Panc1 (cell line): Measurements from ENCODE around the gene MAP4K4. TPM values are rescaled to one million over a fixed set of nuclear protein-coding genes. Genes with fewer than 3 reads are reported as not detected.

Experiments used
- ATAC-seq: fragments of 200-7000 bp; cut with Tn5 transposase; 2 replicates; pipeline ENCODE4 v1.9.1; 2020; ENCODE audit warnings: mild to moderate bottlenecking, moderate library complexity
- BruUV-seq: library from RNA; stranded (reverse); fragments of 400-500 nt; replicated peaks from 2 replicates; lab custom pipeline; 2021; lab: Mats Ljungman, UMichigan
- CTCF ChIA-PET: fragments of 300-600 bp; sonication (Branson Sonifier 250); formaldehyde crosslinking; loops from one replicate; lab custom pipeline; 2022; ENCODE audit warnings: antibody characterized with exemption; lab: Charles Lee
- POLR2A ChIA-PET: fragments of 300-600 bp; sonication (Branson Sonifier 250); formaldehyde crosslinking; loops from one replicate; lab custom pipeline; 2022; ENCODE audit warnings: antibody characterized with exemption; lab: Charles Lee
- DNase-seq: peaks from one replicate; pipeline ENCODE4 v3.0.0-alpha.2; 2010; ENCODE audit warnings: low read depth, low spot score
- H3K27ac ChIP-seq: 2 replicates; pipeline ENCODE4 v1.5.1; 2011; ENCODE audit warnings: mild to moderate bottlenecking, low read length, inconsistent platforms
- H3K27me3 ChIP-seq: fragments of 200-500 bp; sonication (Bioruptor generic); 2 replicates; pipeline ENCODE4 v1.6.0; 2014; ENCODE audit warnings: low read length, inconsistent platforms; ENCODE audit not compliant: control insufficient read depth, insufficient read depth
- H3K36me3 ChIP-seq: fragments of 200-500 bp; sonication (Bioruptor generic); 2 replicates; pipeline ENCODE4 v1.5.1; 2014; ENCODE audit warnings: inconsistent platforms, mild to moderate bottlenecking, low read length, moderate library complexity; ENCODE audit not compliant: control insufficient read depth, insufficient read depth
- H3K4me1 ChIP-seq: 2 replicates; pipeline ENCODE4 v1.5.1; 2011; ENCODE audit warnings: inconsistent platforms, mild to moderate bottlenecking, low read length, moderate library complexity; ENCODE audit not compliant: control insufficient read depth, insufficient read depth
- H3K4me3 ChIP-seq, 2 experiments: 2 replicates each; pipeline ENCODE4 v1.5.1; 2011 to 2012; ENCODE audit warnings: low read depth in 2 of 2, low read length in 2 of 2, mild to moderate bottlenecking in 2 of 2, inconsistent platforms in 1 of 2, moderate library complexity in 1 of 2
- H3K9me3 ChIP-seq: fragments of 200-500 bp; sonication (Bioruptor generic); 2 replicates; pipeline ENCODE4 v1.5.1; 2014; ENCODE audit warnings: low read depth, mild to moderate bottlenecking, inconsistent platforms, low read length, moderate library complexity; ENCODE audit not compliant: control insufficient read depth, insufficient read depth
- CTCF ChIP-seq: fragments of 450-650 bp; IDR thresholded peaks from 2 replicates; pipeline ENCODE4 v1.5.1; 2017; ENCODE audit warnings: mild to moderate bottlenecking
- POLR2AphosphoS5 ChIP-seq: IDR thresholded peaks from 2 replicates; pipeline ENCODE4 v1.6.1; 2012; ENCODE audit warnings: mild to moderate bottlenecking, low read depth, low read length, moderate library complexity
- REST ChIP-seq, 2 experiments: IDR thresholded peaks; 2 replicates each; pipeline ENCODE4 v1.6.1; 2011 to 2012; ENCODE audit warnings: low read depth in 2 of 2, control low read depth in 1 of 2, low read length in 1 of 2, mild to moderate bottlenecking in 1 of 2, moderate library complexity in 1 of 2; ENCODE audit not compliant: insufficient read depth in 1 of 2
- SIN3A ChIP-seq: IDR thresholded peaks from 2 replicates; pipeline ENCODE4 v1.6.1; 2012; ENCODE audit warnings: low read depth, mild to moderate bottlenecking, low read length, moderate library complexity, borderline replicate concordance; ENCODE audit not compliant: insufficient read depth
- TCF7L2 ChIP-seq: IDR thresholded peaks from 2 replicates; pipeline ENCODE4 v1.6.1; 2011; ENCODE audit warnings: mild to moderate bottlenecking, low read depth, low read length, inconsistent platforms
- in situ Hi-C: cut with HindIII; loops from 2 replicates; pipeline ENCODE4 v1.10.0; 2016; ENCODE audit warnings: low sequenced_read_pairs, low pct_unique_long_range_greater_than_20kb
- intact Hi-C: fragments of 100-400 bp; cut with micrococcal nuclease; formaldehyde crosslinking; loops from one replicate; pipeline ENCODE4 v1.10.0; 2022; ENCODE audit not compliant: unreplicated experiment
- total RNA-seq: library from RNA; stranded (reverse); gene quantifications from one replicate; pipeline ENCODE4 v1.2.1, GENCODE V29; 2021; ENCODE audit not compliant: unreplicated experiment

The MAP4K4 gene
- total RNA-seq, 1 experiment from 2014 or later = 68.5 TPM

- in situ Hi-C loops = no loop called here
- Histone ChIP-seq H3K4me3 (no peak overlapping the region), H3K4me1 (peaks cover 3% of the 10 kb centered on the region; the same call in 1 of the 2 replicates), H3K36me3 (no peaks in the 10 kb centered on the region), H3K27ac (no peak overlapping the region), H3K27me3 (no peaks in the 10 kb centered on the region), H3K9me3 (no peaks in the 10 kb centered on the region)
- intact Hi-C loops = loop anchor here (10.0 kb wide), 1 partner anchor 133 kb away; no protein-coding TSS in a partner anchor
- TF ChIP-seq SIN3A (no peak), TCF7L2 (no peak), POLR2AphosphoS5 (no peak), REST (IDR thresholded peaks at IDR 0.05; ENCODE audit: insufficient read depth in 1 of 2, low read depth in 2 of 2, low read length in 1 of 2) (no peak), CTCF (no peak)
- POLR2A ChIA-PET = no interaction called here
- no peak for ATAC-seq
- CTCF ChIA-PET = no interaction called here
- DNase-seq = no peak
- BruUV-seq = no TSS peak
Measured at GRCh38 chr2:101692041-101692440, 5.5 kb upstream of the MAP4K4 start.

GRCh38 chr2:101692766-101693165 lies 4.7 kb upstream of the MAP4K4 start:
- TF ChIP-seq REST (IDR thresholded peaks at IDR 0.05; ENCODE audit: insufficient read depth in 1 of 2, low read depth in 2 of 2, low read length in 1 of 2) = no peak
- TF ChIP-seq TCF7L2 = no peak
- TF ChIP-seq SIN3A = no peak
- TF ChIP-seq POLR2AphosphoS5 = no peak
- no peak for TF ChIP-seq CTCF
- in situ Hi-C loops = no loop called here
- ChIA-PET POLR2A (no interaction called here), CTCF (no interaction called here)
- Histone ChIP-seq H3K36me3 (no peaks in the 10 kb centered on the region), H3K9me3 (no peaks in the 10 kb centered on the region), H3K27me3 (no peaks in the 10 kb centered on the region), H3K4me3 (no peak overlapping the region), H3K27ac (no peak overlapping the region), H3K4me1 (peaks cover 3% of the 10 kb centered on the region; the same call in 1 of the 2 replicates)
- intact Hi-C loops = loop anchor here (10.0 kb wide), 1 partner anchor 132 kb away; no protein-coding TSS in a partner anchor
- ATAC-seq (no peak), DNase-seq (no peak)
- BruUV-seq = no TSS peak
